Measurements from ENCODE around the gene KCNJ6. TPM values are rescaled to one million over a fixed set of nuclear protein-coding genes. Genes with fewer than 3 reads are reported as not detected.

Gene KCNJ6
- total and polyA plus RNA-seq, 2 of the 8 experiments (the other 6 are each of a cell fraction or from before 2014, with no cell fraction given) = 0.51 to 1.2 TPM

- no peak for TF ChIP-seq TAF7 (optimal IDR thresholded peaks at IDR 0.05; ENCODE audit: borderline replicate concordance, low read depth, low read length)
- TF ChIP-seq SIN3A (conservative IDR thresholded peaks at IDR 0.05 in 1 of 2, IDR thresholded peaks at IDR 0.05 in 1 of 2; ENCODE audit: low read depth in 1 of 2, low read length in 2 of 2) = no peak
- TF ChIP-seq CHD2 (IDR thresholded peaks at IDR 0.05; ENCODE audit: low read length) = no peak
- TF ChIP-seq TCF12 (IDR thresholded peaks at IDR 0.05; ENCODE audit: low read depth, low read length) = no peak
- TF ChIP-seq JUND (IDR thresholded peaks at IDR 0.05; ENCODE audit: low read length) = no peak
- TF ChIP-seq BRCA1 (IDR thresholded peaks at IDR 0.05; ENCODE audit: low read depth, low read length) = no peak
- TF ChIP-seq EZH2 (IDR thresholded peaks at IDR 0.05; ENCODE audit: low read depth, low read length, severe bottlenecking) = no peak
- TF ChIP-seq CREB1 (IDR thresholded peaks at IDR 0.05) = no peak
Measured at GRCh38 chr21:37871121-37871862, 45.0 kb downstream of the KCNJ6 start (continued).
